ENCODE data around the gene NFIA. TPM values are rescaled to one million over a fixed set of nuclear protein-coding genes. Genes with fewer than 3 reads are reported as not detected.

Gene NFIA
- total and polyA plus RNA-seq, 5 donors from 2014 or later, result 0.86 to 3.9 (median 1.7) TPM

DNA sequence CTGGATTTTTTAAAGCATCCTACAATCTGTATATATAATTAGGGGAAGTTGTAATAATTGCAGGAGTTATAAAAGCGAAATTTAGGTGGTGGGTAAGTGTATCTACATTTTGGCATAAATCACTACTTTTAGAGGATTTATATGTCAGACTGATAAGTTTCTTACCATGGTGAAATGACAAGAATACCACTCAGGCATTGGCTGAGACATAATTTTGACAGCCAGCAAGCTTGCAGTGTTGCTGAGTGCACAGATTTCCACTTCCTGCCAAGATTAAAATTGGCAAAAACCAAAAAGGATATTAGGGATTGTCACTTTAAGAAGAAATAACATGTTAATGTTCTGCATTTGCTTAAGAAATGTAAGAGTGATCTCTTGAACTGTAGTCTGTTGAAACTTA lies 28.2 kb downstream of the NFIA start:
- Mint-ChIP-seq H3K36me3 (peaks cover 7% of the 10 kb centered on the region), H3K4me3 (no peak overlapping the region), H3K27ac (no peak overlapping the region), H3K27me3 (peaks cover 10% of the 10 kb centered on the region), H3K9me3 (peaks cover 0 to 3% (median 0%) of the 10 kb centered on the region in 7 donors), H3K4me1 (no peaks in the 10 kb centered on the region)
- Histone ChIP-seq H3K4me1 (ENCODE audit: control insufficient read depth, insufficient read depth, low read length, poor library complexity, severe bottlenecking) (no peaks in the 10 kb centered on the region), H3K27ac (ENCODE audit: insufficient read depth, low read length, poor library complexity, severe bottlenecking) (no peak overlapping the region), H3K4me3 (ENCODE audit: low read depth, low read length) (no peak overlapping the region), H3K36me3 (ENCODE audit: control insufficient read depth, insufficient read depth, low read length) (no peaks in the 10 kb centered on the region), H3K27me3 (ENCODE audit: control insufficient read depth, insufficient read depth, low read length) (peaks cover 7% of the 10 kb centered on the region), H3K9me3 (ENCODE audit: control insufficient read depth in 2 of 2, low read length in 2 of 2) (no peaks in the 10 kb centered on the region)
- DNase-seq (no peak), ATAC-seq (ENCODE audit: low read depth in 2 of 2) (no peak)

DNA sequence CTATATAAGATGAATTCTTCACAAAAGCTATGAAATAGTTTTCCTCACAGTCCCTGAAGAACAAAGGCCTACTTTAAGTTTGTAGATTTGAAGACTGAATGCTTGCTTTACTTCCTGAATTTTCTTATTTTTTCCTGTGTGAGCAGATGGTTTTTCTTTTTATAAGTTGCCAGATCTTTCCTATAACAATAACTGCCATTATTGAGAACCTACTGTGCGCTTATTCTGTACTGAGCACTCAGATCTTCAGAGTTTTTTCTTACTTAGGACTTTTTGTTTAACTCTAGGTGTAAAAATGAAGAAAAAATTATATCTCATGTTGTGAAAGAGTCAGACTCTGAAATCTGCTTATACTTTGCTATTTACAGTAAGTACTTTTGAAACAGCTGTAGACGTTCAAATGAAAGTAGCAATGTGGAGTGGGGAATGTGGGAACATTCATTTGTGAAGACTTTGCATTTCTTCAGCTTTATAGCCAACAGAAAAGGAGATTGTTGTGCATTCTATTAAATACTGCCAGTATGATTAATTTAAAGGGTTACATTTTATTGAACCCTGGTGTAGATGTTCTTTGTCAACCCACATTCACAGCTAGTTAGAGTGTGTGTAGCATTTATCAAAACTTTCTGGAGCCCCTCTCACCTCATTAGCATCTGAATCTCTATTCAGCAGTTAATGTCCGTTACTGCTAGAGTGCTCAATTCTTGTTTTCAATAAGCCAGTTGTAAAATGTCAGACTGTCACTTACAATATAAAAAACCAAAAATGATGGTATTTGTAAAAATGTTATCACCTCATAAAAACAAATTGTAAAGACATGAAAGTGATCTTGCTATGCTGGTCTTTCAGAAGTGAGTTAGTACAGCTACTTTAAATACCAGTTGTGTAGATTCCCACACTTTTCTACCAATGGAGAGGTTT lies 29.0 kb downstream of the NFIA start:
- Mint-ChIP-seq H3K36me3 (peaks cover 7% of the 10 kb centered on the region), H3K9me3 (peaks cover 0 to 3% (median 0%) of the 10 kb centered on the region in 7 donors), H3K27ac (no peak overlapping the region), H3K4me1 (no peaks in the 10 kb centered on the region), H3K4me3 (no peak overlapping the region), H3K27me3 (peaks cover 10% of the 10 kb centered on the region)
- no peak overlapping the region for H3K4me3 ChIP-seq (ENCODE audit: low read depth, low read length)
- no peaks in the 10 kb centered on the region for H3K36me3 ChIP-seq (ENCODE audit: control insufficient read depth, insufficient read depth, low read length)
- no peaks in the 10 kb centered on the region for H3K4me1 ChIP-seq (ENCODE audit: control insufficient read depth, insufficient read depth, low read length, poor library complexity, severe bottlenecking)
- H3K27me3 ChIP-seq (ENCODE audit: control insufficient read depth, insufficient read depth, low read length), result peaks cover 7% of the 10 kb centered on the region
- H3K27ac ChIP-seq (ENCODE audit: insufficient read depth, low read length, poor library complexity, severe bottlenecking), result no peak overlapping the region
- ATAC-seq (ENCODE audit: low read depth in 2 of 2) (no peak), DNase-seq (no peak)
- no peaks in the 10 kb centered on the region for H3K9me3 ChIP-seq (ENCODE audit: control insufficient read depth in 2 of 2, low read length in 2 of 2)

DNA sequence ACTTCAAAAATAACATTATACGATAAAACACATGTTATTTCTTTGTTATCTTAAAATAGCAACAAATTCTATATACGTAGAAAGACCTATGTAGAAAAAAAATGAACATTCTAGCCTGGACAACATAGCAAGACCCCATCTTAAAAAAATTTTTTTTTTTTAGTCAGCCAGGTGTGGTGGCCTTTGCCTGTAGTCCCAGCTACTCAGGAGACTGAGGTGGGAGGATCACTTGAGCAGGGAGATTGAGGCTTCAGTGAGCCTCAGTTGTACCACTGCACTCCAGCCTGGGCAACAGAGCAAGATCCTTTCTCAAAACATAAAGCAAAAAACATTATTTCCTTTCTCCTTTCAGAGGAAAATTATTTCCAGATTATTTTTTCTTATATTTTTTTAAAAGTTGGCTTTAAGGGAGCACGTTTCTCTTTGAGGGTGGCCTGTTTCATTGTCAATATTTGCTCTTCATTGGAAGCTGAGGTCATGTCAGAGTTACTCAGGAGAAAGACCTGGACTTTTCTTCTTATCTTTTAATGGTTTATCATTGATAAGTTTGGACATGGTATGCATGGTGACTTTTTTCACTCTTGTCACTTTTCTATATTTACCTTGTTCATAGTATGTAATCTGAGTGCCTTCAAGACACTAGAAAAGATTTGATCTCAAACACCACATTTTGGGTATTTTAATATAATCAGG lies 32.0 kb downstream of the NFIA start:
- Mint-ChIP-seq H3K4me3 (no peak overlapping the region), H3K27ac (no peak overlapping the region), H3K9me3 (peaks cover 0 to 3% (median 0%) of the 10 kb centered on the region in 7 donors), H3K27me3 (peaks cover 4% of the 10 kb centered on the region), H3K4me1 (no peaks in the 10 kb centered on the region), H3K36me3 (peaks cover 7% of the 10 kb centered on the region)
- DNase-seq, result no peak
- Histone ChIP-seq H3K27ac (ENCODE audit: insufficient read depth, low read length, poor library complexity, severe bottlenecking) (no peak overlapping the region), H3K36me3 (ENCODE audit: control insufficient read depth, insufficient read depth, low read length) (no peaks in the 10 kb centered on the region), H3K9me3 (ENCODE audit: control insufficient read depth in 2 of 2, low read length in 2 of 2) (no peaks in the 10 kb centered on the region), H3K27me3 (ENCODE audit: control insufficient read depth, insufficient read depth, low read length) (no peaks in the 10 kb centered on the region), H3K4me1 (ENCODE audit: control insufficient read depth, insufficient read depth, low read length, poor library complexity, severe bottlenecking) (no peaks in the 10 kb centered on the region), H3K4me3 (ENCODE audit: low read depth, low read length) (no peak overlapping the region)
- no peak for ATAC-seq (ENCODE audit: low read depth in 2 of 2)

DNA sequence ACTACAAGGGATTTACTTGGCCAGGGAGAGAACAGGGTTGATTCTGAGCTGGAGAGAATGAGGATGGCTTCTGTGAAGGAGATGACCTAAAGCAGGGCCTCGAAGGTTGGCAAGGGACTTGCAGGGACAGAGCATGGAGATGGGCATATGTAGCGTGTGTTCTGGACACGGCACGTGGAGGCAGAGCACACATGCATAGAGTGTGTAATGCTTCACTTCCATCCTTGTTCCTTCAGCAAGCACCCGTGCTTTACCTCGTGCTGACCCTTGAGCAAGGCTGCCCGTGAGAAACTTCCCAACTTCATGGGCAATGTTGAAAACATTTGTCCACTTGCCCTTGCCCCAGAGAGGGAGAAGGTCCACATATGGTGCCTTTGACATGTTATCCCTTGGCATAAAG lies 33.1 kb downstream of the NFIA start:
- DNase-seq, result no peak
- H3K36me3 ChIP-seq (ENCODE audit: control insufficient read depth, insufficient read depth, low read length), result no peaks in the 10 kb centered on the region
- no peak overlapping the region for H3K27ac ChIP-seq (ENCODE audit: insufficient read depth, low read length, poor library complexity, severe bottlenecking)
- Mint-ChIP-seq H3K4me3 (no peak overlapping the region), H3K36me3 (peaks cover 7% of the 10 kb centered on the region), H3K4me1 (no peaks in the 10 kb centered on the region), H3K27ac (no peak overlapping the region), H3K9me3 (peaks cover 0 to 3% (median 0%) of the 10 kb centered on the region in 7 donors), H3K27me3 (peaks cover 4% of the 10 kb centered on the region)
- no peaks in the 10 kb centered on the region for H3K9me3 ChIP-seq (ENCODE audit: control insufficient read depth in 2 of 2, low read length in 2 of 2)
- H3K27me3 ChIP-seq (ENCODE audit: control insufficient read depth, insufficient read depth, low read length), result no peaks in the 10 kb centered on the region
- H3K4me1 ChIP-seq (ENCODE audit: control insufficient read depth, insufficient read depth, low read length, poor library complexity, severe bottlenecking), result no peaks in the 10 kb centered on the region
- ATAC-seq (ENCODE audit: low read depth in 2 of 2), result no peak
- no peak overlapping the region for H3K4me3 ChIP-seq (ENCODE audit: low read depth, low read length)

DNA sequence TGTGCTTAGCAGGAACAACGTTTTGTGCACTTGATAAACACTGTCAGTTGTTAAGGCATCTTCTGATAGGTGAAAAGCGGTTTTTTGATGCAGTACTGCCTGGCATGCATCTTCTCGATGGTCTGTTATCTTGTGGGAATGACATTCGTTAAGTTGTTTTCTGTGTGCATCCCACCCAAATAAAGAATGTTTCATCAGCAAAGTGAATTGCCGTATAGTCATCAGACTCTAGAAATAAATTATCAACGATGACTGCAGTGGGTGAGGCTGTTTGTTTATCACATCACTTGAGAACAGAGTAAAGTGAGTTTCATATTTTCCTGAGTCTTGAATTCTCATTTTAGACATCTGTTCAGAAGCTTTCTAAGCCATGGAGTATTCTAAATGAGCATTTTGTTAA lies 34.1 kb downstream of the NFIA start:
- Histone ChIP-seq H3K36me3 (ENCODE audit: control insufficient read depth, insufficient read depth, low read length) (no peaks in the 10 kb centered on the region), H3K4me1 (ENCODE audit: control insufficient read depth, insufficient read depth, low read length, poor library complexity, severe bottlenecking) (no peaks in the 10 kb centered on the region), H3K4me3 (ENCODE audit: low read depth, low read length) (no peak overlapping the region), H3K27me3 (ENCODE audit: control insufficient read depth, insufficient read depth, low read length) (no peaks in the 10 kb centered on the region), H3K27ac (ENCODE audit: insufficient read depth, low read length, poor library complexity, severe bottlenecking) (no peak overlapping the region), H3K9me3 (ENCODE audit: control insufficient read depth in 2 of 2, low read length in 2 of 2) (no peaks in the 10 kb centered on the region)
- Mint-ChIP-seq H3K27ac (no peak overlapping the region), H3K4me1 (no peaks in the 10 kb centered on the region), H3K4me3 (no peak overlapping the region), H3K27me3 (peaks cover 4% of the 10 kb centered on the region), H3K36me3 (peaks cover 7% of the 10 kb centered on the region), H3K9me3 (peaks cover 0 to 3% (median 0%) of the 10 kb centered on the region in 7 donors)
- ATAC-seq (ENCODE audit: low read depth in 2 of 2) (no peak), DNase-seq (no peak)

DNA sequence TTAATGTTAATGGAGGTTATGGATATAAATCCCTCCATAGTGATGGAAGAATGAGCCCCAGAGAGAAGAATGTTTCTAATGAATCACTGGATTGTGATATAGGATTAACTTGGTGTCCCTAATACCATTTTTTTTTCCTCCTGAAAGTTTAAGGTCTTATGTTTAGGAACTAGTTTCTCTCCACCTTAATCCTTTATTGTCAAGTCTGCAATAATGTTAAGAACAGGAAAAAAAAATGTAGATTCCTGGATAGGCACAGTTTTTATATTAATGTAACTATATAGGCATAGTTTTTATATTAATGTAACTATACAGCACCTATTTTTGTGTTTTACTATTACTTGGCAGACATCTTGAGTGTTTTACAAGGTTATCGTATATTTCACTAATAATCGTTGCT lies 34.9 kb downstream of the NFIA start:
- H3K36me3 Mint-ChIP-seq, result peaks cover 7% of the 10 kb centered on the region
- H3K27ac ChIP-seq (ENCODE audit: insufficient read depth, low read length, poor library complexity, severe bottlenecking), result no peak overlapping the region
- H3K27ac Mint-ChIP-seq, result no peak overlapping the region
- H3K27me3 Mint-ChIP-seq, result peaks cover 4% of the 10 kb centered on the region
- DNase-seq (no peak), ATAC-seq (ENCODE audit: low read depth in 2 of 2) (no peak)
- H3K4me1 ChIP-seq (ENCODE audit: control insufficient read depth, insufficient read depth, low read length, poor library complexity, severe bottlenecking), result no peaks in the 10 kb centered on the region
- no peaks in the 10 kb centered on the region for H3K27me3 ChIP-seq (ENCODE audit: control insufficient read depth, insufficient read depth, low read length)
- H3K4me3 ChIP-seq (ENCODE audit: low read depth, low read length), result no peak overlapping the region
- H3K4me3 Mint-ChIP-seq, result no peak overlapping the region
- no peaks in the 10 kb centered on the region for H3K36me3 ChIP-seq (ENCODE audit: control insufficient read depth, insufficient read depth, low read length)
- no peaks in the 10 kb centered on the region for H3K9me3 ChIP-seq (ENCODE audit: control insufficient read depth in 2 of 2, low read length in 2 of 2)
- H3K9me3 Mint-ChIP-seq, result peaks cover 0 to 3% (median 0%) of the 10 kb centered on the region in 7 donors
- H3K4me1 Mint-ChIP-seq, result no peaks in the 10 kb centered on the region

DNA sequence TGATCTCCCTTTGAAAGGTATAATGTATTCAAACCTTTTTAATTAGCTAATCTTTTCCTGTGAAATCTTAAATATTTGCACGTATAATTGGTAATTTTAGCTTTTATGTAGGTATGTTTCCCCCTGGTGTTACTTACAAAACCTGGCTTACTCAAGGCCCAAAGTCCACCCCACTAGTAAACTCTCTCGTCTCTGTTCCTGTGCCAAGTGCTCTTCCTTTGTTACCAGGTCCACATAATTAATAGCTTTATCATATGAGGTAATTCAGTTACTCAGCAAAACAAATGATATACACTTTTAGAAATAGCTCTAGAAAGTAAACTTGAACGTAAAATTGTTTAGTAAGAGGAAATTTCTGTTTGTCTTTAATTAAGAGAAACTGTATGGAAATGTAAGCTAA lies 36.7 kb downstream of the NFIA start:
- Mint-ChIP-seq H3K27ac (peak overlapping the region in 1 of 3 donors; percentile 9), H3K9me3 (no peaks in the 10 kb centered on the region), H3K4me3 (no peak overlapping the region), H3K27me3 (peaks cover 9% of the 10 kb centered on the region), H3K36me3 (peaks cover 3% of the 10 kb centered on the region), H3K4me1 (no peaks in the 10 kb centered on the region)
- H3K27ac ChIP-seq (ENCODE audit: insufficient read depth, low read length, poor library complexity, severe bottlenecking), result no peak overlapping the region
- DNase-seq (no peak), ATAC-seq (ENCODE audit: low read depth in 2 of 2) (no peak)
- no peaks in the 10 kb centered on the region for H3K9me3 ChIP-seq (ENCODE audit: control insufficient read depth in 2 of 2, low read length in 2 of 2)
- H3K4me3 ChIP-seq (ENCODE audit: low read depth, low read length), result no peak overlapping the region
- peaks cover 2% of the 10 kb centered on the region for H3K27me3 ChIP-seq (ENCODE audit: control insufficient read depth, insufficient read depth, low read length)
- no peaks in the 10 kb centered on the region for H3K4me1 ChIP-seq (ENCODE audit: control insufficient read depth, insufficient read depth, low read length, poor library complexity, severe bottlenecking)
- H3K36me3 ChIP-seq (ENCODE audit: control insufficient read depth, insufficient read depth, low read length), result no peaks in the 10 kb centered on the region
